Peyer's patch (tissue), 4 donors: Measurements from ENCODE around the gene SULT1C3. TPM values are rescaled to one million over a fixed set of nuclear protein-coding genes. Genes with fewer than 3 reads are reported as not detected.
"Not testable (repeated sequence)": the region's sequence is repeated elsewhere in the genome, so short reads cannot be mapped to it uniquely, and the experiment has no call there.

Source experiments
- DNase-seq, 3 donors: peaks; one replicate each; pipeline ENCODE4 v3.0.0-alpha.2; 2017 to 2019
- H3K27ac ChIP-seq, 4 donors: fragments of 200-600 bp; sonication (generic); one replicate each; pipeline ENCODE4 v1.5.1; 2016 to 2019
- H3K27me3 ChIP-seq, 2 donors: fragments of 200-600 bp; sonication (generic); one replicate each; pipeline ENCODE4 v1.5.1; 2019
- H3K36me3 ChIP-seq, 3 donors: fragments of 200-600 bp; sonication (generic); one replicate each; pipeline ENCODE4 v1.5.1; 2016 to 2019
- H3K4me1 ChIP-seq, 4 donors: fragments of 200-600 bp; sonication (generic); one replicate each; pipeline ENCODE4 v1.5.1; 2016 to 2019
- H3K4me3 ChIP-seq, 4 donors: fragments of 200-600 bp; sonication (generic); 1 replicate in 3 of 4; 2 replicates in 1 of 4; pipeline ENCODE4 v1.5.1; 2016 to 2019; ENCODE audit warnings: mild to moderate bottlenecking in 1 of 4
- H3K9me3 ChIP-seq, 4 donors: fragments of 200-600 bp; sonication (generic); one replicate each; pipeline ENCODE4 v1.5.1; 2016 to 2019; ENCODE audit warnings: mild to moderate bottlenecking in 1 of 4
- POLR2A ChIP-seq, 2 donors: fragments of 450-650 bp; IDR thresholded peaks; one replicate each; pipeline ENCODE4 v1.5.1; 2017; ENCODE audit warnings: antibody characterized with exemption in 2 of 2, mild to moderate bottlenecking in 2 of 2, moderate library complexity in 2 of 2
- total RNA-seq, 4 donors: library from RNA; depleted of rRNA; stranded (reverse); fragments of >200 nt; gene quantifications; one replicate each; pipeline ENCODE4 v1.1.0, GENCODE V29; 2016
- TF ChIP-seq, protein P1 (sequence below), 6 experiments: fragments of 450-650 bp in 4 of 6; fragments of 200-600 bp in 2 of 6; sonication (generic) in 1 of 6; IDR thresholded peaks; one replicate each; pipeline ENCODE4 v1.5.1; 2017 to 2019; ENCODE audit warnings: antibody characterized with exemption in 6 of 6, mild to moderate bottlenecking in 3 of 6, moderate library complexity in 1 of 6

SULT1C3 gene
- total RNA-seq, 4 donors from 2014 or later = 7.8 to 14.8 (median 14.7) TPM; not detected in 1

DNA sequence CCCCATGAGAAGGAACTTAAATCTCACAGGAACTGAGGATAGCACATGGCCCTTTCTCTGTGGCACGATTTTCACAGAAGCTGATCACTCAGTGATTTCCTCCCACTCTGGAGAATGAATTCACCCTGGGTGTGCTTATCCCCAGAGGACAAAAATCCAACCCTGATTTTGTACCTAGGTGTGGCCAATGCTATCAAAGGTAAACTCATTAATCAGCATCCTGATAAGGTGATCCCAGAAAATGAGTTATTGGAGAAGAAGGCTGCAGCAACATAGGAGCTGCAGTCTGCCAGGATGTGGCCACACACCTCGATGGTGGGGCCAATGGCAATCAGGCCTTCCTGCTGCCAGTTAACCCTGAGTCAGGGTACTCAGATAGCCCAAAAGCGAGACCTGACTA, 40.7 kb downstream of the SULT1C3 start:
- Histone ChIP-seq H3K4me3 (no peak overlapping the region), H3K27ac (no peak overlapping the region), H3K36me3 (no peaks in the 10 kb centered on the region), H3K9me3 (no peaks in the 10 kb centered on the region), H3K4me1 (no peaks in the 10 kb centered on the region), H3K27me3 (no peaks in the 10 kb centered on the region)
- no peak for DNase-seq
- TF ChIP-seq, protein P1, sequence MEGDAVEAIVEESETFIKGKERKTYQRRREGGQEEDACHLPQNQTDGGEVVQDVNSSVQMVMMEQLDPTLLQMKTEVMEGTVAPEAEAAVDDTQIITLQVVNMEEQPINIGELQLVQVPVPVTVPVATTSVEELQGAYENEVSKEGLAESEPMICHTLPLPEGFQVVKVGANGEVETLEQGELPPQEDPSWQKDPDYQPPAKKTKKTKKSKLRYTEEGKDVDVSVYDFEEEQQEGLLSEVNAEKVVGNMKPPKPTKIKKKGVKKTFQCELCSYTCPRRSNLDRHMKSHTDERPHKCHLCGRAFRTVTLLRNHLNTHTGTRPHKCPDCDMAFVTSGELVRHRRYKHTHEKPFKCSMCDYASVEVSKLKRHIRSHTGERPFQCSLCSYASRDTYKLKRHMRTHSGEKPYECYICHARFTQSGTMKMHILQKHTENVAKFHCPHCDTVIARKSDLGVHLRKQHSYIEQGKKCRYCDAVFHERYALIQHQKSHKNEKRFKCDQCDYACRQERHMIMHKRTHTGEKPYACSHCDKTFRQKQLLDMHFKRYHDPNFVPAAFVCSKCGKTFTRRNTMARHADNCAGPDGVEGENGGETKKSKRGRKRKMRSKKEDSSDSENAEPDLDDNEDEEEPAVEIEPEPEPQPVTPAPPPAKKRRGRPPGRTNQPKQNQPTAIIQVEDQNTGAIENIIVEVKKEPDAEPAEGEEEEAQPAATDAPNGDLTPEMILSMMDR (IDR thresholded peaks at IDR 0.05) = no peak
- TF ChIP-seq POLR2A (IDR thresholded peaks at IDR 0.05) = no peak

DNA sequence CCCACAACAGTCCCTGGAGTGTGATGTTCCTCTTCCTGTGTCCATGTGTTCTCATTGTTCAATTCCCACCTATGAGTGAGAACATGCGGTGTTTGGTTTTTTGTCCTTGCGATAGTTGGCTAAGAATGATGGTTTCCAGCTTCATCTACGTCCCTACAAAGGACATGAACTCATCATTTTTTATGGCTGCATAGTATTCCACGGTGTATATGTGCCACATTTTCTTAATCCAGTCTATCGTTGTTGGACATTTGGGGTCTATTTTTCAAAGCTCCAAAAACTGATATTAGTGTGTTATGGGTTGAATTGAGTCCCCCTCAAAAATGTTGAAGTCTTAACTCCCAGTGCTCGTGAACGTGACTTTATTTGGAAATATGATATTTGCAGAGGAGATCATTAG, 44.8 kb downstream of the SULT1C3 start:
- not testable (repeated sequence) for H3K4me1 ChIP-seq, DNase-seq, H3K27ac ChIP-seq, H3K36me3 ChIP-seq, H3K4me3 ChIP-seq, H3K27me3 ChIP-seq, H3K9me3 ChIP-seq

DNA sequence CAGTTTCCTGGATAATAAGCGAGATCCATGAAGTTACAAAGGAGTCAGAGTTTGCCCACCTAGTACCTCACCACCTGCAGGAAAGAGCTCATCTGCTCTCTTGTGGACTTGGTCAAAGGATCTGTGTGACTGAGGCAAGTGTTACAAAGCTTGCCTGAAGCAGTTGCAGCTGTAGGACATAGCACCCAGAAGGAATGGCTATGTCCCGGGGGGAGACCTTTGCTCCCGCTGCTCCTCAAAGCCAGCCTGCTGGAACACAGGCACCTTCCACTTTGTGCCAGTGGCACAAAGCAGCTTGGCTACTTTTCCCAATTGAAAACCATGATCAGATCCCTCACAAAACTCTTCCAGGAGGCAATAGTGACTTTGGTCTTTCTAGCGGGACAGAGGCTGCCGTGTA, 45.8 kb downstream of the SULT1C3 start:
- Histone ChIP-seq H3K9me3 (no peaks in the 10 kb centered on the region), H3K27me3 (no peaks in the 10 kb centered on the region), H3K27ac (no peak overlapping the region), H3K36me3 (no peaks in the 10 kb centered on the region), H3K4me1 (no peaks in the 10 kb centered on the region), H3K4me3 (no peak overlapping the region)
- TF ChIP-seq, protein P1 (IDR thresholded peaks at IDR 0.05) = no peak
- TF ChIP-seq POLR2A (IDR thresholded peaks at IDR 0.05) = no peak
- no peak for DNase-seq

DNA sequence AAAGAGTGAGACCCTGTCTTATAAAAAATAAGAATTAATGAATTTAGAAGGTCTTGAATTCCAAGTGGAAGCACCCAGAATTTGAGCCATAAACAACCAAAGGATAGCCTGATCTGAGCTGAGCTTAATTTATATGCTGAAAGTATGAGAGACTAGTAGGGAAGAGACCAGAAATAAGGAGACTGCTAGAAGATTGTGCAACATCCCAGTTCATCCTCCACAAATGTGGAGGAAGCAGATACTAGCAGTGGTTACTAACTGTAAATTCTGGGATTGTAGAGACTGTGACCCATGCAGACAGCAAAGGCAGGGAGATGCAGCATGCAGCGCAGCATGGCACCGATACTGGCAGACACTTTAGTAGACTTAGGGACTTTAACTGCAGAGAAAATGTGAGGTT, 47.4 kb downstream of the SULT1C3 start:
- TF ChIP-seq POLR2A (IDR thresholded peaks at IDR 0.05) = no peak
- TF ChIP-seq, protein P1 (IDR thresholded peaks at IDR 0.05) = no peak
- H3K4me3 ChIP-seq = no peak overlapping the region

DNA sequence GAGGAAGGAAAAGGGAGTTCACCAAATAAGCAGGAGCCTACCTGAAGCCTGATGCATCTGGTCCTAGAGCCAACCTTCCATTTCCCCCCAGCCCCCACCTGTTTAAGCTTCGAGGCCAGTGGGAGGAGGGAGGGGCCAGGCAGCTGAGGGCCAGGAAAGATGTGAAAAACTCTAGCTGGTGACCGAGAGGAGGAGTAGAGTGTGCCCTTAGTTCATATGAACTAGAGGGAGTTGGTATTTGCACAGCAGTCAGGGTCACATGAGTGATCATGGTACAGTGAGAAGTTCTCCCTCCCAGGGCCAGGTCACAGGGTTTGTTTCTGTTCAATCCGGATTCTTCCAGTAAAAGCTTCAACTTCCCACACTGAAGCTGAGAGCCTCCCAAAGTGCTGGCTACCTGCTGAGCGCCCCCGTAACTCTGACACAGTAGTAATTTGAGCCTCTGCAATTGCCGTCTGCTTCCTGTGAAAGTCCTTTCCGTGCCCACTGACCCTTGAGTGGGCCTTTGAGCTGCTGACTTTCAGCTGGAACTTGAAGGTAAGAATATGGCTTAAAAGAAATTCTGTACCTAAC, 48.9 kb downstream of the SULT1C3 start, which contains the start of gene SULT1C2:
Gene SULT1C2 (plus strand): TSS at position 362 of the 573 bp plus-strand sequence. CDS start 4,773 bp downstream, outside the sequence.
- Histone ChIP-seq H3K4me1 (no peaks in the 10 kb centered on the region), H3K4me3 (peak within 1 kb of the TSS in 1 of 4 donors; percentile 21), H3K27ac (no peak within 1 kb of the TSS), H3K9me3 (no peaks in the 10 kb centered on the region), H3K36me3 (no peaks in the 10 kb centered on the region), H3K27me3 (no peaks in the 10 kb centered on the region)
- TF ChIP-seq, protein P1 (IDR thresholded peaks at IDR 0.05) = no peak
- no peak for DNase-seq

More for the DNA sequence above, 47.4 kb downstream of the SULT1C3 start:
- Histone ChIP-seq H3K27me3 (no peaks in the 10 kb centered on the region), H3K27ac (no peak overlapping the region), H3K9me3 (no peaks in the 10 kb centered on the region), H3K36me3 (no peaks in the 10 kb centered on the region), H3K4me1 (no peaks in the 10 kb centered on the region)
- no peak for DNase-seq

DNA sequence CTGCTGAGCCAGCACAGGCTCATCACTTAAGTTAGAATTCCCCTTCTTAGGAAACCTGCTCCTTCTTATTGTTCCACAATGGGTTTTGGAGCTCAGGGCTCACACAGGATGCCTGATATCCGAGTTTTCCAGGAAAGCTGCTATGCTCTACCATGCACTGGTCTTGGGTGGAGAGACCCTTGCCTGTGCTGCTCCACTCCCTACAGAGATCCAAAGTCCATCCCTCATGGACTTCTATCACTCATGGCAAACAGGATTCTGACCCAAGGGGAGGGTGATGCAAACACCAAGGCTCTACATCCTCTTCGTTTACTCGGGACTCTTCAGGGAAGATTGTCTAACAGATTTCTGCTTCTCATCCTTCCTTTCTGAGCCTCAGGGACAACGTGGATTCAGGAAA, 54.1 kb downstream of the SULT1C3 start:
- no peaks in the 10 kb centered on the region for H3K9me3 ChIP-seq
- no peaks in the 10 kb centered on the region for H3K27me3 ChIP-seq
- no peak overlapping the region for H3K27ac ChIP-seq
- TF ChIP-seq POLR2A (IDR thresholded peaks at IDR 0.05) = no peak
- TF ChIP-seq, protein P1 (IDR thresholded peaks at IDR 0.05) = no peak
- no peak overlapping the region for H3K4me3 ChIP-seq
- no peaks in the 10 kb centered on the region for H3K36me3 ChIP-seq
- no peaks in the 10 kb centered on the region for H3K4me1 ChIP-seq
- no peak for DNase-seq
